ENCODE measurements around the gene ADCYAP1R1. TPM values are rescaled to one million over a fixed set of nuclear protein-coding genes. Genes with fewer than 3 reads are reported as not detected.

The ADCYAP1R1 gene
- total RNA-seq, 2 donors from 2014 or later = not detected

GRCh38 chr7:31052487-31052840 lies 356 bp downstream of the ADCYAP1R1 start:
- Mint-ChIP-seq H3K4me3 (no peak overlapping the region), H3K4me1 (ENCODE audit: low read depth in 2 of 2) (no peaks in the 10 kb centered on the region), H3K27me3 (peaks cover 28 to 35% of the 10 kb centered on the region in 2 donors), H3K27ac (no peak overlapping the region), H3K9me3 (no peaks in the 10 kb centered on the region), H3K36me3 (no peaks in the 10 kb centered on the region)
- DNase-seq (ENCODE audit: low spot score) = no peak
- no peak for ATAC-seq

DNA sequence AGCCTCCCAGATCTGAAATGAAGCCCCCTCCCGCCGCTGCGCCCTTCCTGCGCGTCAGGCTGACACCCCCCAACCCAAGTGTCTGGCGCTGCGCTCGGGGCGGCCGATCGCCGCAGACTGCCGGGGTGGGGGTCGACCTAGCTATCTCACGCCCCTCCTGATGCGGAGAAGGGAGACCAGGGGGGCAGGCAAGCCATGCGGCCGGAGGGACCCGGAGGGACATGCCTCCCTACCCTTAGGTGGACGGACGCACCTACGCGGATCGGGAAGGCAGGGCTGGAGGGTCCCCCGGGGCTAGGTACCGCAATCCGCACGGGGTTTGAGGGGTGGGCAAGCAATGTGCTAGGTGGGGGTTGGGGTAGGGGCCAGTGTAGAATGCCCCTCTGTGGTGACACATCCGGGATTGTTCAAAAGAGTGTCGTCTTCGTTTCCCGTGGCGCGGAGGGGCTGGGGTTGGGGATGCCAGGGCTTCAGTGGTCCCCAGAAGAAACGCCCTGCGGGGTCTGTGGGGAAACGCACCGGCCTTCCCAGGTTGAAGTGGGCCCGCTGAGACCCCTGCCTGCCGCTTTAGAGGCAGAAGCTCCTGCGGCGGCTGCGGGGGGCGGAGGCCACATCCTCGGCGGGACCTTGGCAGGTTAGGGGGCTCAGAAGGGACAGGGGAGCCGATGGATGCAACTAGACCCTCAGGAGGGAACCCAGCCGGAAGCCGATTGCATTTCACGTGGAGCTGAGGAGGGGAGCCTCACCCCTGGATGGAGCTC lies 913 bp downstream of the ADCYAP1R1 start:
- no peaks in the 10 kb centered on the region for H3K9me3 Mint-ChIP-seq
- ATAC-seq (no peak), DNase-seq (ENCODE audit: low spot score) (no peak)
- H3K27me3 Mint-ChIP-seq = peaks cover 28 to 34% of the 10 kb centered on the region in 2 donors
- no peak overlapping the region for H3K27ac Mint-ChIP-seq
- H3K4me1 Mint-ChIP-seq (ENCODE audit: low read depth in 2 of 2) = no peaks in the 10 kb centered on the region
- no peak overlapping the region for H3K4me3 Mint-ChIP-seq
- H3K36me3 Mint-ChIP-seq = no peaks in the 10 kb centered on the region

GRCh38 chr7:31053986-31054385 lies 1.9 kb downstream of the ADCYAP1R1 start:
- H3K4me3 Mint-ChIP-seq = no peak overlapping the region
- H3K27me3 Mint-ChIP-seq = peaks cover 28 to 34% of the 10 kb centered on the region in 2 donors
- H3K36me3 Mint-ChIP-seq = no peaks in the 10 kb centered on the region
- DNase-seq (ENCODE audit: low spot score) (no peak), ATAC-seq (no peak)
- H3K4me1 Mint-ChIP-seq (ENCODE audit: low read depth in 2 of 2) = no peaks in the 10 kb centered on the region
- H3K27ac Mint-ChIP-seq = no peak overlapping the region
- H3K9me3 Mint-ChIP-seq = no peaks in the 10 kb centered on the region

DNA sequence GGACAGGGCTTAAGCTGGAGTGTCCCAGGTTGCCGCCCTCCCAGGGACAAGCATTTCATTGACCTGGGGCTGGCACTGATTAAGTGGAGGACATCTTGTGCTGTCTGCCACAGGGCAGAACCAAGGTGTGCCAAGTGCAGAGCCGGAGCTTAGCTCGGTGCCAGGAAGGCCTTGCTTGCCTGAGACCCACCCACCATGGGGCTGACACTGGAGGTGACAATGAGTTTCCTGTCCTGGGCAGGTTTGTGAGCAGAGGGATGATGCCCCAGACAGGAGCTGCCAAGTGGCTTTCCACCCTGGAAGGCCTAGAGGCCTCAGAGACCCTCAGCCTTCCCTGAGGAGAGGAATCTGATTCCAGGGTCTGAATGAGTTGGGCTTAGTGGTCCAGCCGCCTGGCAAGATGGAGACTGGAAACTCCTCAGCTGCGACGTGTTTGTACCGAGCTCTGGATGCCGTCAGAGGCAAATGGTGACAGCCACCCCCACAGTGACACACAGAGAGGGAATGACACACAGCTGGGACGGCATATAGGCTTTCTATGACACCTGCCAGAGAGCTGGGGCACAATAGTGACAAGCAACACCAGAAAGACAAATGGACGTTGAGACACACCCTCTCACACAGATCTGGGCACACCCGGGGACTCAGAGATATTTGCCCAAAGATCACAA lies 2.6 kb downstream of the ADCYAP1R1 start:
- no peak overlapping the region for H3K4me3 Mint-ChIP-seq
- no peaks in the 10 kb centered on the region for H3K36me3 Mint-ChIP-seq
- H3K4me1 Mint-ChIP-seq (ENCODE audit: low read depth in 2 of 2) = no peaks in the 10 kb centered on the region
- DNase-seq (ENCODE audit: low spot score) (no peak), ATAC-seq (no peak)
- peaks cover 28 to 36% of the 10 kb centered on the region in 2 donors for H3K27me3 Mint-ChIP-seq
- no peak overlapping the region for H3K27ac Mint-ChIP-seq
- no peaks in the 10 kb centered on the region for H3K9me3 Mint-ChIP-seq

DNA sequence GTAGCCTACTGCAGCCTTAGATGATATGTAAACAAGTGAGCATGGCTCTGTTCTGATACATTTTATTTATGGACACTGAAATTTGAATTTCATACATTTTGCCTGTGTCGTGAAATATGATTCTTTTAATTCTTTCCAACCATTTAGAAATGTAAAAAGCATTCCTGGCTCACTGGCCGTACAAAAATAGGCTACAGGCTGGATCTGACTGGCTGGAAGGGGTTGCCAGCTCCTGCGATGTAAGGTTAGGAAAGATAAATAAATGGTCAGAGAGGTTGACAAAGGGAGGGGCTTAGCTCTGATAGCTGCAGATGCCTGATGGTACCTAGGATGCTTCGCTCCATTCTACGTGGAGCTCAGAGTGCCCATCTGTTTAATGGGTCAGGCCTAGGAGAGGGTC lies 3.4 kb downstream of the ADCYAP1R1 start:
- ATAC-seq (no peak), DNase-seq (ENCODE audit: low spot score) (no peak)
- no peaks in the 10 kb centered on the region for H3K36me3 Mint-ChIP-seq
- H3K27ac Mint-ChIP-seq = no peak overlapping the region
- no peak overlapping the region for H3K4me3 Mint-ChIP-seq
- H3K9me3 Mint-ChIP-seq = no peaks in the 10 kb centered on the region
- H3K27me3 Mint-ChIP-seq = peaks cover 25 to 37% of the 10 kb centered on the region in 2 donors
- no peaks in the 10 kb centered on the region for H3K4me1 Mint-ChIP-seq (ENCODE audit: low read depth in 2 of 2)

DNA sequence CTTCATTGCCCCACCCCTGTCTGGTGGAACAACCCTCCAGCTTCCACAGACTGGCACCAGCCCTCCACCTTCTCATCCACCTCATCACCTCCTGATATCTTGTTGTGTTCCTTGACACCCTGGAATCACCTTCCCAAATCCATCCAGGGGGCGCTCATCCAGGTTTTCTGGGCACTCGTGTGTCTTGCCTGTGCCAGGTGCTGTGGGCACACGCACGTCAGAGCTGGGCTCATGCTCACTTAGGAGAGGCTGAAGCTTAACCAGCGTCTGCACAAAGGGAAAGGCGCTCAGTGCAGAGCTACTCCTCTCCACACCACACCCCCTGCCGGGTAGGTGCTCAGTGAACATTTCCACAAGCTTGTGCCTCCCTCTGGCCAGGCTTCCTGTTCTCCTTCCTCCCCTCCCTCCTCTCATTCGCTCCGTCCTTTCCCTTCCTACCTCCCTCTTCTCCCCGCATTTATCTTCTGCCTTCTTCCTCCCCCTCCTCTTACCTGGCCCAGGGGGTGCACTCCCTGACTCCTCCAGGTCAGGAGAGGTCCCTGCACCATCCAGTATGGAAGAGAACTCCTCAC lies 4.8 kb downstream of the ADCYAP1R1 start:
- no peaks in the 10 kb centered on the region for H3K36me3 Mint-ChIP-seq
- peaks cover 11 to 24% of the 10 kb centered on the region in 2 donors for H3K27me3 Mint-ChIP-seq
- H3K4me3 Mint-ChIP-seq = no peak overlapping the region
- H3K27ac Mint-ChIP-seq = no peak overlapping the region
- no peaks in the 10 kb centered on the region for H3K4me1 Mint-ChIP-seq (ENCODE audit: low read depth in 2 of 2)
- DNase-seq (ENCODE audit: low spot score) (no peak), ATAC-seq (no peak)
- H3K9me3 Mint-ChIP-seq = no peaks in the 10 kb centered on the region

- peak in 1 of 2 donors; percentile 8 for ATAC-seq
- Mint-ChIP-seq H3K27me3 (peaks cover 9 to 24% of the 10 kb centered on the region in 2 donors), H3K4me1 (ENCODE audit: low read depth in 2 of 2) (no peaks in the 10 kb centered on the region), H3K4me3 (no peak overlapping the region), H3K9me3 (no peaks in the 10 kb centered on the region), H3K27ac (no peak overlapping the region), H3K36me3 (no peaks in the 10 kb centered on the region)
- no peak for DNase-seq (ENCODE audit: low spot score)
Measured at GRCh38 chr7:31058122-31058521, 6.0 kb downstream of the ADCYAP1R1 start.

DNA sequence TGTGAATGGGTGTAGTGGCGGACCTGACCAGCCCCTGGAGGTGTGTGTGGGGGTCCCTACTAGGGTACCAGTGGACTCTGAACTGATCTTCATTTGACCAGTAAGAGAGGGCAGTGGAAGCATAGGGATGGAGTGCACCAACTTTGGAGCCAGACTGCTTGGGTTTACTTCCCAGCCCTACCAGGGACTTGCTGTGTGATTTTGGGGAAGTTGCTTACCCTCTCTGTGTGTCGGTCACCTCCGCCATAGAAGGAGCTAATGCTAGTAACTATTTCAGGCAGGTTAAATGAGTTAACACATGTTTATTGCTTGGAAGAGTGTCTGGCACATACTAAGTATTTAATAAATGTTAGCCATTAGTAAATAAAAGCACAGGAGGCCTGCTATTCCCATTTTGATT lies 6.6 kb downstream of the ADCYAP1R1 start:
- Mint-ChIP-seq H3K4me1 (ENCODE audit: low read depth in 2 of 2) (no peaks in the 10 kb centered on the region), H3K4me3 (no peak overlapping the region), H3K27me3 (peaks cover 9 to 24% of the 10 kb centered on the region in 2 donors), H3K9me3 (no peaks in the 10 kb centered on the region), H3K36me3 (no peaks in the 10 kb centered on the region), H3K27ac (no peak overlapping the region)
- no peak for ATAC-seq
- no peak for DNase-seq (ENCODE audit: low spot score)

- DNase-seq (ENCODE audit: low spot score) (no peak), ATAC-seq (no peak)
- peaks cover 1 to 17% of the 10 kb centered on the region in 2 donors for H3K27me3 Mint-ChIP-seq
- H3K27ac Mint-ChIP-seq = no peak overlapping the region
- no peaks in the 10 kb centered on the region for H3K36me3 Mint-ChIP-seq
- H3K4me3 Mint-ChIP-seq = no peak overlapping the region
- no peaks in the 10 kb centered on the region for H3K9me3 Mint-ChIP-seq
- no peaks in the 10 kb centered on the region for H3K4me1 Mint-ChIP-seq (ENCODE audit: low read depth in 2 of 2)
Measured at GRCh38 chr7:31059551-31059950, 7.4 kb downstream of the ADCYAP1R1 start.

- Mint-ChIP-seq H3K9me3 (no peaks in the 10 kb centered on the region), H3K36me3 (no peaks in the 10 kb centered on the region), H3K27ac (no peak overlapping the region), H3K27me3 (peaks cover 0 to 14% of the 10 kb centered on the region in 2 donors), H3K4me1 (ENCODE audit: low read depth in 2 of 2) (no peaks in the 10 kb centered on the region), H3K4me3 (no peak overlapping the region)
- ATAC-seq (no peak), DNase-seq (ENCODE audit: low spot score) (no peak)
Measured at GRCh38 chr7:31061185-31061584, 9.1 kb downstream of the ADCYAP1R1 start.

GRCh38 chr7:31062746-31063435 lies 10.8 kb downstream of the ADCYAP1R1 start:
- H3K36me3 Mint-ChIP-seq = no peaks in the 10 kb centered on the region
- H3K4me3 Mint-ChIP-seq = no peak overlapping the region
- H3K4me1 Mint-ChIP-seq (ENCODE audit: low read depth in 2 of 2) = no peaks in the 10 kb centered on the region
- no peak for ATAC-seq
- no peak for DNase-seq (ENCODE audit: low spot score)
- H3K27ac Mint-ChIP-seq = no peak overlapping the region
- peaks cover 0 to 7% of the 10 kb centered on the region in 2 donors for H3K27me3 Mint-ChIP-seq
- H3K9me3 Mint-ChIP-seq = no peaks in the 10 kb centered on the region

GRCh38 chr7:31065021-31065593 lies 13.0 kb downstream of the ADCYAP1R1 start:
- Mint-ChIP-seq H3K4me3 (no peak overlapping the region), H3K9me3 (no peaks in the 10 kb centered on the region), H3K36me3 (no peaks in the 10 kb centered on the region), H3K4me1 (ENCODE audit: low read depth in 2 of 2) (no peaks in the 10 kb centered on the region), H3K27ac (no peak overlapping the region), H3K27me3 (peaks cover 0 to 4% of the 10 kb centered on the region in 2 donors)
- DNase-seq (ENCODE audit: low spot score) (no peak), ATAC-seq (no peak)

GRCh38 chr7:31065840-31066239 lies 13.7 kb downstream of the ADCYAP1R1 start:
- DNase-seq (ENCODE audit: low spot score) (no peak), ATAC-seq (no peak)
- Mint-ChIP-seq H3K4me1 (ENCODE audit: low read depth in 2 of 2) (no peaks in the 10 kb centered on the region), H3K4me3 (no peak overlapping the region), H3K27ac (no peak overlapping the region), H3K27me3 (no peaks in the 10 kb centered on the region), H3K9me3 (no peaks in the 10 kb centered on the region), H3K36me3 (no peaks in the 10 kb centered on the region)
